ENCODE results near the gene MYLK3. TPM values are rescaled to one million over a fixed set of nuclear protein-coding genes. Genes with fewer than 3 reads are reported as not detected.

The MYLK3 gene
- total and polyA plus RNA-seq, 2 donors (not counting 3 experiments of a cell fraction or from before 2014, with no cell fraction given): not detected

DNA sequence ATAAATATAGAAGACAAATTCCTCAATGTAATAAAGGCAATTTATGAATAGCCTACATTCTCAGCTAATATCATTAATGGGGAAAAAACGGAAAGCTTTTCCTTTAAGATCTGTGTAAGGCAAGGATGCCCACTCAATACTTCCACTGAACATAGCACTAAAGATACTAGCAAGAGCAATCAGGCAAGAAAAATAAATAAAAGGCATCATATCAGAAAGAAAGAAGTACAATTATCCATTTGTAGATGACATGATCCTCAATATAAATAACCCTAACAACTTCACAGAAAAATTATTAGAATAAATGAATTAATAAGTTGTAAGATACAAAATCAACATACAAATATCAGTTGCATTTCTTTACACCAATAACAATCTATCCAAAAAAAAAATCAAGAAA lies 45.7 kb upstream of the MYLK3 start:
- FAIRE-seq: no peak
- intact Hi-C loops (cut with micrococcal nuclease): no loop called here

More for the DNA sequence above, 45.7 kb upstream of the MYLK3 start:
- Histone ChIP-seq H3K4me1 (ENCODE audit: control insufficient read depth, extremely low read depth, insufficient read depth, low read length) (peaks cover 2% of the 10 kb centered on the region), H3K4me2 (ENCODE audit: insufficient read depth, low read length) (no peak overlapping the region), H3K36me3 (ENCODE audit: control insufficient read depth in 2 of 2, extremely low read depth in 1 of 2, insufficient read depth in 2 of 2, low read length in 2 of 2) (no peaks in the 10 kb centered on the region), H2AFZ (ENCODE audit: low read depth, low read length) (no peak overlapping the region), H3K79me2 (ENCODE audit: control insufficient read depth, insufficient read depth, low read length) (no peaks in the 10 kb centered on the region), H3K4me3 (replicated peaks in 1 of 3; ENCODE audit: insufficient read depth in 1 of 3, low read depth in 1 of 3, low read length in 3 of 3) (no peak overlapping the region), H3K27ac (ENCODE audit: insufficient read depth, low read depth, low read length) (no peak overlapping the region), H3K9me3 (replicated peaks; ENCODE audit: control insufficient read depth, insufficient read depth, low read length) (no peaks in the 10 kb centered on the region), H3K27me3 (ENCODE audit: control insufficient read depth in 2 of 2, insufficient read depth in 2 of 2, low read length in 2 of 2) (no peaks in the 10 kb centered on the region), H3K9ac (replicated peaks; ENCODE audit: extremely low read depth, insufficient read depth, low read length) (no peak overlapping the region), H3K9me1 (replicated peaks; ENCODE audit: control insufficient read depth, extremely low read depth, insufficient read depth, low read length) (no peaks in the 10 kb centered on the region), H4K20me1 (replicated peaks; ENCODE audit: control insufficient read depth, extremely low read depth, insufficient read depth, low read length) (no peaks in the 10 kb centered on the region)
- no TSS peak for BruUV-seq (replicated peaks)
- dilution Hi-C loops (cut with MboI; ENCODE audit: extremely low pct_ligation_motif_present, low sequenced_read_pairs): no loop called here
- TF ChIP-seq JUN (IDR thresholded peaks at IDR 0.05; ENCODE audit: borderline replicate concordance, insufficient read depth, insufficient read length, low read depth): no peak
- TF ChIP-seq POLR2AphosphoS5 (IDR thresholded peaks at IDR 0.05; ENCODE audit: insufficient read depth, low read depth, low read length): no peak
- TF ChIP-seq POLR2A (IDR thresholded peaks at IDR 0.05; ENCODE audit: low read depth, low read length): no peak
- no peak for TF ChIP-seq MYC (IDR thresholded peaks at IDR 0.05; ENCODE audit: low read depth, low read length)
- no peak for TF ChIP-seq FOS (IDR thresholded peaks at IDR 0.05; ENCODE audit: borderline replicate concordance, insufficient read depth, low read length)
- TF ChIP-seq, protein P1, sequence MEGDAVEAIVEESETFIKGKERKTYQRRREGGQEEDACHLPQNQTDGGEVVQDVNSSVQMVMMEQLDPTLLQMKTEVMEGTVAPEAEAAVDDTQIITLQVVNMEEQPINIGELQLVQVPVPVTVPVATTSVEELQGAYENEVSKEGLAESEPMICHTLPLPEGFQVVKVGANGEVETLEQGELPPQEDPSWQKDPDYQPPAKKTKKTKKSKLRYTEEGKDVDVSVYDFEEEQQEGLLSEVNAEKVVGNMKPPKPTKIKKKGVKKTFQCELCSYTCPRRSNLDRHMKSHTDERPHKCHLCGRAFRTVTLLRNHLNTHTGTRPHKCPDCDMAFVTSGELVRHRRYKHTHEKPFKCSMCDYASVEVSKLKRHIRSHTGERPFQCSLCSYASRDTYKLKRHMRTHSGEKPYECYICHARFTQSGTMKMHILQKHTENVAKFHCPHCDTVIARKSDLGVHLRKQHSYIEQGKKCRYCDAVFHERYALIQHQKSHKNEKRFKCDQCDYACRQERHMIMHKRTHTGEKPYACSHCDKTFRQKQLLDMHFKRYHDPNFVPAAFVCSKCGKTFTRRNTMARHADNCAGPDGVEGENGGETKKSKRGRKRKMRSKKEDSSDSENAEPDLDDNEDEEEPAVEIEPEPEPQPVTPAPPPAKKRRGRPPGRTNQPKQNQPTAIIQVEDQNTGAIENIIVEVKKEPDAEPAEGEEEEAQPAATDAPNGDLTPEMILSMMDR (IDR thresholded peaks at IDR 0.05; ENCODE audit: extremely low read depth in 1 of 2, insufficient read depth in 1 of 2, low read depth in 1 of 2, low read length in 2 of 2): no peak
- TF ChIP-seq GATA2 (IDR thresholded peaks at IDR 0.05; ENCODE audit: insufficient read depth, insufficient read length, low read depth, low read length): no peak
- TF ChIP-seq, protein P2, sequence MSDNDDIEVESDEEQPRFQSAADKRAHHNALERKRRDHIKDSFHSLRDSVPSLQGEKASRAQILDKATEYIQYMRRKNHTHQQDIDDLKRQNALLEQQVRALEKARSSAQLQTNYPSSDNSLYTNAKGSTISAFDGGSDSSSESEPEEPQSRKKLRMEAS (IDR thresholded peaks at IDR 0.05; ENCODE audit: insufficient read depth, insufficient read length): no peak
- no peak for TF ChIP-seq EZH2 (IDR thresholded peaks at IDR 0.05; ENCODE audit: borderline replicate concordance, low read depth, low read length, severe bottlenecking)
- no peak for DNase-seq (ENCODE audit: low read depth, low spot score)
- CTCF ChIA-PET: interaction anchor here (5.7 kb wide), 1 partner anchor 8 kb away, joined by 42 read pairs; no protein-coding TSS in a partner anchor
- POLR2A ChIA-PET: no interaction called here
